Activated naive CD4-positive, alpha-beta T cell treated with anti-CD3 and anti-CD28 coated beads, Interleukin-2, amount 50 U/mL, for 16 hours (primary cell): ENCODE results near the gene TMEM219.
A peak's percentile ranks its signal among the peaks of the same experiment; 100 is the strongest.
"Not testable (repeated sequence)": the region's sequence is repeated elsewhere in the genome, so short reads cannot be mapped to it uniquely, and the experiment has no call there.

Source experiments
- DNase-seq: peaks from one replicate; pipeline ENCODE4 v3.0.0-alpha.2; 2020

The TMEM219 gene

GRCh38 chr16:29951625-29952365 lies 10.1 kb upstream of the TMEM219 start:
- no peak for DNase-seq

- no peak for DNase-seq
Measured at GRCh38 chr16:29958756-29959155, 3.1 kb upstream of the TMEM219 start.

GRCh38 chr16:29959293-29959692 lies 2.6 kb upstream of the TMEM219 start:
- no peak for DNase-seq

GRCh38 chr16:29959821-29960220 lies 2.1 kb upstream of the TMEM219 start:
- DNase-seq = not testable (repeated sequence)

- no peak for DNase-seq
Measured at GRCh38 chr16:29961127-29961478, 776 bp upstream of the TMEM219 start.

- no peak for DNase-seq
Measured at GRCh38 chr16:29962344-29962994, 590 bp downstream of the TMEM219 start.

- DNase-seq = no peak
Measured at GRCh38 chr16:29963021-29963743, 1.3 kb downstream of the TMEM219 start.

GRCh38 chr16:29968205-29968604 lies 6.3 kb downstream of the TMEM219 start:
- DNase-seq = no peak

- no peak for DNase-seq
Measured at GRCh38 chr16:29971304-29971703, 9.4 kb downstream of the TMEM219 start.

GRCh38 chr16:29972500-29972899 lies 10.6 kb downstream of the TMEM219 start:
- DNase-seq = no peak

GRCh38 chr16:29972992-29973383 lies 11.1 kb downstream of the TMEM219 start:
- no peak for DNase-seq

- peak; percentile 95 for DNase-seq
Measured at GRCh38 chr16:29973384-29974246, 11.7 kb downstream of the TMEM219 start, which contains the start of gene TAOK2. TAOK2 (plus strand) TSS chr16:29973868; CDS start chr16:29977773, 3,905 bp downstream.

GRCh38 chr16:29974291-29975133 lies 12.6 kb downstream of the TMEM219 start:
- DNase-seq = no peak

GRCh38 chr16:29975134-29975538 lies 13.3 kb downstream of the TMEM219 start:
- DNase-seq = no peak

GRCh38 chr16:29975811-29976511 lies 14.1 kb downstream of the TMEM219 start:
- DNase-seq = no peak

GRCh38 chr16:29977063-29977825 lies 15.4 kb downstream of the TMEM219 start:
- DNase-seq = no peak

GRCh38 chr16:29978081-29978480 lies 16.2 kb downstream of the TMEM219 start:
- DNase-seq = no peak

- DNase-seq = no peak
Measured at GRCh38 chr16:29978564-29979270, 16.8 kb downstream of the TMEM219 start.

- DNase-seq = no peak
Measured at GRCh38 chr16:29982560-29983419, 20.9 kb downstream of the TMEM219 start.
